ENCODE results near the gene NOL11.
"Not testable (repeated sequence)": the region's sequence is repeated elsewhere in the genome, so short reads cannot be mapped to it uniquely, and the experiment has no call there.

The NOL11 gene

GRCh38 chr17:67696347-67696746, 21.4 kb upstream of the NOL11 start:
- no peaks in the 10 kb centered on the region for H3K79me2 ChIP-seq (ENCODE audit: insufficient read depth, low read length)
- no peaks in the 10 kb centered on the region for H4K20me1 ChIP-seq (ENCODE audit: low read depth, low read length)
- no peak overlapping the region for H3K9ac ChIP-seq (ENCODE audit: low read length)
- no peak overlapping the region for H3K4me3 ChIP-seq (ENCODE audit: insufficient read depth, low read length, poor library complexity, severe bottlenecking)
- H3K9me3 ChIP-seq (ENCODE audit: insufficient read depth, low read length), result no peaks in the 10 kb centered on the region
- H3K27ac ChIP-seq (ENCODE audit: low read depth, low read length), result no peak overlapping the region
- no peak for TF ChIP-seq CTCF (IDR thresholded peaks at IDR 0.05; ENCODE audit: insufficient read depth, low read length, poor library complexity, severe bottlenecking)
- no peaks in the 10 kb centered on the region for H3F3A ChIP-seq (ENCODE audit: insufficient read depth)
- H3K36me3 ChIP-seq (ENCODE audit: low read length), result no peaks in the 10 kb centered on the region
- no peak overlapping the region for H3K4me2 ChIP-seq (ENCODE audit: low read depth, low read length, poor library complexity, severe bottlenecking)
- no peaks in the 10 kb centered on the region for H3K27me3 ChIP-seq (ENCODE audit: low read length)
- H2AFZ ChIP-seq (ENCODE audit: low read depth, low read length, severe bottlenecking), result no peak overlapping the region
- no peaks in the 10 kb centered on the region for H3K9me2 ChIP-seq (replicated peaks; ENCODE audit: insufficient read depth, low read length)

DNA sequence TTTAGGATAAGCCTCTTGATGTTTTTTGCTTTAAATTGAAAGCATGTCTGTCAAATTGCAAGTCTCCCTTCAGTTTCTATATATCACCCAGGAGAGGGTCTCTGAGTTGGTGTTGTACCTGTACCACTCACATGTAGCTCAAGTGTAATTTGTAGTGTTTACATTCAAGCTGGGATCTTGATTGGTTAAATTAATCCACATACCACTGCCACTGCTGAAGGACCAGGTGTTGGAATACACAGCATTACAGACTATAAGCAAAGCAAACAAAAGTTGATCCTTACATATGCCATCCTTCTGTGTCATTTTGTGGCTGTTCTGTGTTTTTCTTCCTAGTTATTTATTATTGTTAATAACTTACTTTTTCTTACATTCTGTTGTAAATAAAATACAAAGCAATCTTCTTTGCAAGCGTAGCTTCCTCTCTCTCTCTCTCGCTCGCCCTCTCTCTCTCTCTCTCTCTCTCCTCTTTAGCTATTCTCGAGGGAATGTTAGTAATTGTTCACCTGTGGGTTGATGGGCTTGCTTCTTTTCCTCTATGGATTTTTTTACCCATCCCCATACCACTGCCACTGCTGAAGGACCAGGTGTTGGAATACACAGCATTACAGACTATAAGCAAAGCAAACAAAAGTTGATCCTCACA, 20.8 kb upstream of the NOL11 start:
- Histone ChIP-seq H3K36me3 (ENCODE audit: low read length) (no peaks in the 10 kb centered on the region), H3K9me2 (replicated peaks; ENCODE audit: insufficient read depth, low read length) (no peaks in the 10 kb centered on the region), H3K9ac (ENCODE audit: low read length) (no peak overlapping the region), H4K20me1 (ENCODE audit: low read depth, low read length) (no peaks in the 10 kb centered on the region), H3K4me3 (ENCODE audit: insufficient read depth, low read length, poor library complexity, severe bottlenecking) (no peak overlapping the region), H3K27ac (ENCODE audit: low read depth, low read length) (no peak overlapping the region), H3K9me3 (ENCODE audit: insufficient read depth, low read length) (no peaks in the 10 kb centered on the region), H2AFZ (ENCODE audit: low read depth, low read length, severe bottlenecking) (no peak overlapping the region), H3K27me3 (ENCODE audit: low read length) (no peaks in the 10 kb centered on the region), H3K4me2 (ENCODE audit: low read depth, low read length, poor library complexity, severe bottlenecking) (no peak overlapping the region), H3K79me2 (ENCODE audit: insufficient read depth, low read length) (no peaks in the 10 kb centered on the region), H3F3A (ENCODE audit: insufficient read depth) (no peaks in the 10 kb centered on the region)
- TF ChIP-seq CTCF (IDR thresholded peaks at IDR 0.05; ENCODE audit: insufficient read depth, low read length, poor library complexity, severe bottlenecking) (no peak), EZH2phosphoT487 (conservative IDR thresholded peaks at IDR 0.05; ENCODE audit: low read length) (no peak)

- H2AFZ ChIP-seq (ENCODE audit: low read depth, low read length, severe bottlenecking), result no peak overlapping the region
Observed at GRCh38 chr17:67700037-67700724, 17.6 kb upstream of the NOL11 start.

GRCh38 chr17:67700725-67701119, 17.0 kb upstream of the NOL11 start:
- TF ChIP-seq EZH2phosphoT487 (conservative IDR thresholded peaks at IDR 0.05; ENCODE audit: low read length) (no peak), CTCF (IDR thresholded peaks at IDR 0.05; ENCODE audit: insufficient read depth, low read length, poor library complexity, severe bottlenecking) (no peak)
- H3K79me2 ChIP-seq (ENCODE audit: insufficient read depth, low read length), result no peaks in the 10 kb centered on the region
- H3K9me2 ChIP-seq (replicated peaks; ENCODE audit: insufficient read depth, low read length), result no peaks in the 10 kb centered on the region

More at GRCh38 chr17:67700037-67700724, 17.6 kb upstream of the NOL11 start:
- Histone ChIP-seq H3K79me2 (ENCODE audit: insufficient read depth, low read length) (no peaks in the 10 kb centered on the region), H3K27me3 (ENCODE audit: low read length) (no peaks in the 10 kb centered on the region), H3K9me2 (replicated peaks; ENCODE audit: insufficient read depth, low read length) (no peaks in the 10 kb centered on the region), H3K9ac (ENCODE audit: low read length) (no peak overlapping the region), H3K4me3 (ENCODE audit: insufficient read depth, low read length, poor library complexity, severe bottlenecking) (no peak overlapping the region), H3K27ac (ENCODE audit: low read depth, low read length) (no peak overlapping the region), H3K9me3 (ENCODE audit: insufficient read depth, low read length) (no peaks in the 10 kb centered on the region), H3K4me2 (ENCODE audit: low read depth, low read length, poor library complexity, severe bottlenecking) (no peak overlapping the region), H3F3A (ENCODE audit: insufficient read depth) (no peaks in the 10 kb centered on the region), H4K20me1 (ENCODE audit: low read depth, low read length) (no peaks in the 10 kb centered on the region), H3K36me3 (ENCODE audit: low read length) (no peaks in the 10 kb centered on the region)
- no peak for TF ChIP-seq EZH2phosphoT487 (conservative IDR thresholded peaks at IDR 0.05; ENCODE audit: low read length)

DNA sequence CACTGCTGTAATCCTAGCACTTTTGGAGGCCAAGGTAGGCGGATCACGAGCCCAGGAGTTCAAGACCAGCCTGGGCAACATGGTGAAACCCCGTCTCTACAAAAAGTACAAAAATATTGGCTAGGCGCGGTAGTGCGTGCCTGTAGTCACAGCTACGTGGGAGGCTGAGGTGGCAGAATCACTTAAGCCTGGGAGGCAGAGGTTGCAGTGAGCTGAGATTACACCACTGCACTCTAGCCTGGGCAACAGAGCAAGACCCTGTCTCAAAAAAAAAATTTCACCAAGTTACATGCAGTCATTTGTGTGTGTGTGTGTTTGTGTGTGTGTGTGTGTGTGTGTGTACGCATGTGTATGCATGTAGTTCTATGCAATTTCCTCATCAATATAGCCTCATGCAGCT, 14.9 kb upstream of the NOL11 start:
- not testable (repeated sequence) for H3K36me3 ChIP-seq (ENCODE audit: low read length); H3K27ac ChIP-seq (ENCODE audit: low read depth, low read length); H3F3A ChIP-seq (ENCODE audit: insufficient read depth); H3K4me3 ChIP-seq (ENCODE audit: insufficient read depth, low read length, poor library complexity, severe bottlenecking); H4K20me1 ChIP-seq (ENCODE audit: low read depth, low read length); H3K4me2 ChIP-seq (ENCODE audit: low read depth, low read length, poor library complexity, severe bottlenecking); H3K9me2 ChIP-seq (replicated peaks; ENCODE audit: insufficient read depth, low read length); H3K9ac ChIP-seq (ENCODE audit: low read length); H2AFZ ChIP-seq (ENCODE audit: low read depth, low read length, severe bottlenecking); H3K27me3 ChIP-seq (ENCODE audit: low read length); H3K9me3 ChIP-seq (ENCODE audit: insufficient read depth, low read length); H3K79me2 ChIP-seq (ENCODE audit: insufficient read depth, low read length)

More at GRCh38 chr17:67700725-67701119, 17.0 kb upstream of the NOL11 start:
- Histone ChIP-seq H3K4me2 (ENCODE audit: low read depth, low read length, poor library complexity, severe bottlenecking) (no peak overlapping the region), H3F3A (ENCODE audit: insufficient read depth) (no peaks in the 10 kb centered on the region), H3K36me3 (ENCODE audit: low read length) (no peaks in the 10 kb centered on the region), H4K20me1 (ENCODE audit: low read depth, low read length) (no peaks in the 10 kb centered on the region), H3K27ac (ENCODE audit: low read depth, low read length) (no peak overlapping the region), H3K27me3 (ENCODE audit: low read length) (no peaks in the 10 kb centered on the region), H3K9ac (ENCODE audit: low read length) (no peak overlapping the region), H2AFZ (ENCODE audit: low read depth, low read length, severe bottlenecking) (no peak overlapping the region), H3K9me3 (ENCODE audit: insufficient read depth, low read length) (no peaks in the 10 kb centered on the region), H3K4me3 (ENCODE audit: insufficient read depth, low read length, poor library complexity, severe bottlenecking) (no peak overlapping the region)

Data from SU-DHL-6 (cell line).